GM18858 (cell line): ENCODE results near the gene VAPA.

Source experiments
- ATAC-seq: cut with Tn5 transposase; IDR thresholded peaks from one replicate; pipeline ENCODE4 v1.9.1; 2021; ENCODE audit not compliant: unreplicated experiment

The VAPA gene

DNA sequence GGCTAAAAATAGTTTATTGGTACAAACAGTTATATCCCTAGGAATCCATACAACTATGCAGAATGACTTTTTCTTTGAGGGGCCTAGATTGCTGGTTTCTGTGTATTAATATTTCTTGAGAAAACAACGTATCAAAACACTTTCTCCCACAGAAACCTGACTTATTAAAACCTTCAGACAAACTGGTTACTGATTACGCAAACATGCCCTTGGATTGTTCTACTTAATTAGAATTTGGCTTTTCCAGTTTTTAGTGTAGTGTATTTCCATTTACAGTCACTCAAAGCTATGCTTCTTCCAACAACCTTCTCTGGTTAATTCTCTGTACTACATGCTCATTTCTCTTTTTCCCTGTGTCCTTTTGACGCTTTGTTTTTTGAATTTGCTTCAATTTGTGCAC, 20.0 kb downstream of the VAPA start:
- ATAC-seq, result no peak

DNA sequence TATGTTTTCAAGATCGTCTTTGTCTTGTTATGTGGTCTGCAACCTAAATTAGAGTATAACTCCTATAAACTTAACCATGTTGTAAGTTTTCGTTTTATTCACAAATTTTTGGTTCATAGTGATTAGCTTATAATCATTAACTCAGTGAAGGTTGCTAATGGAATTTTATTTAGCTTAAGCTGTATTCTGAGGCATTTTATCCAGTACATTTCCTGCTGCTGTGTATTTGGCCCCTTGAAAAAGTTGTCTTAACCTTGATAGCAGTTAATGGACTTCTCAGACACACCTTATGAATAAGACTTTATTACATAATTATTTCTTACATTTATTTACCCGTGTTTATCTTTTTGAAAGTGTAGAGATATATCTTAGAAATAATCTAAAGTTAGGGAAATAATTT, 20.5 kb downstream of the VAPA start:
- no peak for ATAC-seq

DNA sequence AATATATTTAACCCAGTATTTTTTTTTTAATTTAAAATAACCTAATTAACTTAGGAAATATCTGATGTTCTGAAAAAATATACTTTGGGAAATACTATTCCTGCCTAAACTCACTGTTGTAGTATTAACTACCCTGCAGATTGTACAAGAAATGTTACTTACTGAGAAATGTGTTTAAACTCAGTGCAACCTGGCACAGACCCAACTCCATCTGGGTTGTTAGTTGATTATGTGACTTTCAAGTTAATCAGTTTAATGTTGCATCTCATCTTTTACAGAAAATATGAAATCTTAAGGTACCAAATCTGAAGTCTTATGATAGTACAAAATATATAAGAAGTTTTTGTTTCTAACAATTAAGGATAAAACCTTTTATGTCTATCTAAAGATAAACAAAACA, 27.3 kb downstream of the VAPA start:
- no peak for ATAC-seq

DNA sequence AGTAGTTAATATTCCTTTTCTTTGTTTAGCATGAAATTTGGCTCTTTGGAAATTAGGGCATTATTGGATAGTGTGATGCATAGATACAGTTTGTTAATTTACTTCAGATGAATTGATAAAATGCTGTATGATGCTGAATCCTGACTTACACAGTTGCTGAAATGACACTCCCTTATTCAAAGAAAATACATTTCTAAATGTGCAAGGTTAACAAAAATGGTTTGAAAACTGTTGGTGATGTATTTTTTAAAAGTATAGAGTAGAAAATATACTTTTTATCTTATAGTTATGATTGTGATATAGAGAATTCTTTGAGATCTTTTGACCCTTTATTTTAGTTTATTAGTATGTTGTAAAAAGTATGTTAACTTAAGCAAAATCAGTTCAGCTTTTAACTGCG, 27.8 kb downstream of the VAPA start:
- ATAC-seq, result no peak

DNA sequence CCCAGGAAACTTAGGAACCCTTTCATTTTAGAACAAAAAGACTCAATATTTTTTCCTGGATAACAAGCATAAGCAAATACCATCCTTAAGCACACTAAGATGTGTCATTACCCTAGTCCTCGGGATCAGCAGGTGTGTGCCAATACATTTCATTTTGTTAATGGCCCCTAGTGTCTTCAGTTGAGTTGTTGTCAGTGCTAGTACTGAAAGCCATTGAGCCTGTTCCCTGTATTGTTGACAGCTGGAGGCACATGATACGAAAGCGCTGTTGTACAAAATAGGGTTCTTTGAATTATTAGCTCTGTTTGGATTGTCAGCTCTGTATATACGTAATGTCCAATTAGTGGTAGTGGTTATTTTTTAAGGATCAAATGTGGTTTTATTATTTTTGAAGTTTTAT, 29.5 kb downstream of the VAPA start:
- ATAC-seq, result no peak

DNA sequence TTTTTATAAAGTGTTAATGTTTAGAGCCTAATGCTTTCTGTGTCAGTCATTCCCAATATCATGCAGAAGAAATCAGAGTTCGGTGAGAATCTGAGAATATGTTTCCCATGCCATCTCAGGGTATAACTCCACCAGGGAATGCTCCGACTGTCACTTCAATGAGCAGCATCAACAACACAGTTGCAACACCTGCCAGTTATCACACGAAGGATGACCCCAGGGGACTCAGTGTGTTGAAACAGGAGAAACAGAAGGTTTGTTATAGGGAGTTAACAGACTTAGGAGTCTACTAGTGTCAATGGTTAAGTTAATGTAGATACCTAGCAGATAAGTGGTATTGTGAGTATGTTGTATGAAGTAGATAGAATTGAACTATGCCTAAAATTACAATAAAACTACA, 31.0 kb downstream of the VAPA start:
- ATAC-seq, result no peak

DNA sequence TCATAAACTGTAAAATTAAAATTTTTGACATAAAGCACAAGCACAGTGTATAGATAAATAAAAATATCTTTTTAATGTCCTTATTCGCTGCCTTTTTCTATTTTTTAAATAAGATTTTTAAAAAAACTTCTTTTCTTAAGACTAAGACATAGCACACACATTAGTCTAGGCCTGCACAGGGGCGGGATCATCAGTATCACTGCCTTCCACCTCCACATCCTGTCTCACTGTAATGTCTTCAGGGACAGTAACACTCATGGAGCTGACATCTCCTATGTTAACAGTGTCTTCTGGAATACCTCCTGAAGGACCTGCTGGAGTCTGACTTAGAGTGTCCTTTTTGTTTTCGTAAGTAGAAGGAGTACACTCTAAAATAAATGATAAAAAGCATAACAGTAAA, 33.0 kb downstream of the VAPA start:
- ATAC-seq, result no peak

DNA sequence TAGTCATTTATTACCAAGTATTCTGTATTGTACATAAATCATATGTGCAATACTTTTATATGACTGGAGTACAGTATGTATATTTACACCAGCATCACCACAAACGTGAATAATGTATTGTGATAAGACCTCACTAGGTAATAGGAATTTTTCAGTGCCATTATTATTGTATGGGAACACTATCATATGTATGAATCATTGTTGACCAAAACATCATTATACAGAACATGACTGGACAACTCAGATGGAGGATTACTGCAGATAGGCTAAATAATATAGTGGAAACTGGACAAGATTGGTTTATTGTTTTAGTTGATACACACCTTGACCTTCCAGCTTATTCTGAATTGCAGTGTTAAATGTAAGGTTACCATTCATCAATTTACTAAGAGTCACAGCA, 33.4 kb downstream of the VAPA start:
- no peak for ATAC-seq

DNA sequence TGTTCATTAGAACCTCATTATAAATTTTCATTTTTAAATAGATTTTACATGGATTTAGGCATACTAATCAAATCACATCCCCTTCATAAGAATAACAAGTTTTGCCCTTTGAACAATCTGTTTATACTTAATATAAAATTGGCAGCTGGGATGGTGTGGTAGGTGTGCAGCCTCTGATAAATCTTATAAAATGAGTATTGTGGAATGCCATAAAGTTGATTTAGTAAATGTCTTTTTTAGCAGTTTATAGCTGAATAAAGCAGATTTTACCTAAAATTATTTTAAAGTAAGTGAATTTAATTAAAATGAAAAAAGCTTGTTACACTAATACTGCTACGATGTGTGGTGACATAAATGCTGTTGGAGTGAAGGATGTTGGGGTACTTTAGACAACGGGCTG, 35.5 kb downstream of the VAPA start:
- ATAC-seq, result no peak

DNA sequence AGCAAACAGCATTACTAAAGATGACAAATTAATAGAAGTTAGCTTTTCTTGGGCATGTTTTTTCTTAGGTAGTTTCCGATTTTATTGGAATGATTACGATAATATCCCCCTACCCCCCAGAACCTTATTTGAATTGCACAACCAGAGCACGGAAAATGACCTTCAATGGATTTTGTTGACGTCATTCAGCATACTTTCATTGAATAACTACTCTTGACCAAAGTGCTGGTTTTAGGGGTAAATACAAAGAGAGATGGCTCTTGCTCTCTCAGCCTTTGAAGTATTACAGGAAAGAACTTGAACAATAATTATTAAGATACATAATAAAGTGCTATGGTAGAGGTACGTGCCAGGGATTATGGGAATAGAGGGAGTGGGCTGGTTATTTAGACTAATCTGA, 36.0 kb downstream of the VAPA start:
- ATAC-seq, result no peak

DNA sequence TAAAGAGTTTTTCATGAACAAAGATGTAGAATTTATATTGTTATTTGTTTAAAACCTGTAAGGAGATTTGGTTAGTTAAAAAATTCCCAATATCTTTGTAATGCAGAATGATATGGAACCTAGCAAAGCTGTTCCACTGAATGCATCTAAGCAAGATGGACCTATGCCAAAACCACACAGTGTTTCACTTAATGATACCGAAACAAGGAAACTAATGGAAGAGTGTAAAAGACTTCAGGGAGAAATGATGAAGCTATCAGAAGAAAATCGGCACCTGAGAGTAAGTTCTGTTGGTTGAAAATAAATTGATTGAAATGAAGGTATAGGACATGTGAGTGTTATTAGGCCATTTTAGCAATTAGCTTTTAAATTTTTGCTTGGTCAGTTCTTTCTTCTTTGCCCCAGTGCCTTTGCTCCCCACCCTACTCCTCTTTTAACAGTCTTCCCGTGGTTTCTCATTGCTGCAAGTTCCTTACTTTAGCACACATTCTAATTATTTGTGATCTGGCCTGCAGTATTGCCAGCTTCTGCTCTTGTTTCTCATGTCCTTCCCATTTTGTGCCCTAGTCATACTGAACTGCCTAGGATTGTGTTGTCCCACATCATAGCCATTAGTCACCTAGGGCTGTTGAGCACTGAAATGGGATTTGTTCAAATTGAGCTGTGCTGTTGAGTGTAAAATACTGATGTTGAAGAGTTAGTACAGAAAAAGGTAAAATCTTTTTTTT, 36.6 kb downstream of the VAPA start:
- no peak for ATAC-seq

DNA sequence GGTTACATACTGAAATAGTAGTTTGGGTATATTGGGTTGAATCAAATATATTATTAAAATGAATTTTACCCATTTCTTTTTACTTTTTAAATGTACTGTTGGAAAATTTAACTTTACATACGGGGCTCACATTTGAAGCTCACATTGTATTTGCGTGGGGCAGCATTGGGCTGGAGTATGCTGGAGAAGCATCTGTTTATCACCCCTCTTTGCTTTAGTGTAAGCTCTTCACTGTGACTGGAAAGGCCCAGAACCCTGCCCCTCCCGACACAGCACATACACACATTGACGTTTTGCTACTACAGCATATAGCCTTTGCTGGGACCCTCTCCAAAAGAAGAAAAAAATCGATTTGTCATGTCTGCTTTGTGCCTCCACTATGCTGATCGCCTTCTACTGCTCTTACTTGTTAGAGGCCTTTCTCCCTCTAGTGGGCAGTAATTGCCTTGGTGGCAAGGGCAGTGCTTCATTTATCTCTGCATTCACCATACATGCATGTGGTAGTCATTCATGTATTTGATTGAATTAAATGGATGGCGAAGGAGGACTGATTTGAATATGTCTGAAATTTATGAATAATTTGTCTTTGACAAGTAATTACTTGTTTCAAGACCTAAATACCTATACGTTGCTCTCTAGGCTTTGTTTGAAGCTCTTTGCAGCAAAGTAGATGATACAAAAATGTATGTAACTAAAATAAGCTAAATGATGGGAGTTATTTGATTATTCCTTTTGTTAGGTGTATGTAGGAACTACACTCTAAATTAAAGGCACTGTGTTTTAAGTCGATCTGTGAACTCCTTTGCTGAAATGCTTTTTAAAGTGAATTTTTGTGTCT, 37.4 kb downstream of the VAPA start:
- ATAC-seq, result no peak

DNA sequence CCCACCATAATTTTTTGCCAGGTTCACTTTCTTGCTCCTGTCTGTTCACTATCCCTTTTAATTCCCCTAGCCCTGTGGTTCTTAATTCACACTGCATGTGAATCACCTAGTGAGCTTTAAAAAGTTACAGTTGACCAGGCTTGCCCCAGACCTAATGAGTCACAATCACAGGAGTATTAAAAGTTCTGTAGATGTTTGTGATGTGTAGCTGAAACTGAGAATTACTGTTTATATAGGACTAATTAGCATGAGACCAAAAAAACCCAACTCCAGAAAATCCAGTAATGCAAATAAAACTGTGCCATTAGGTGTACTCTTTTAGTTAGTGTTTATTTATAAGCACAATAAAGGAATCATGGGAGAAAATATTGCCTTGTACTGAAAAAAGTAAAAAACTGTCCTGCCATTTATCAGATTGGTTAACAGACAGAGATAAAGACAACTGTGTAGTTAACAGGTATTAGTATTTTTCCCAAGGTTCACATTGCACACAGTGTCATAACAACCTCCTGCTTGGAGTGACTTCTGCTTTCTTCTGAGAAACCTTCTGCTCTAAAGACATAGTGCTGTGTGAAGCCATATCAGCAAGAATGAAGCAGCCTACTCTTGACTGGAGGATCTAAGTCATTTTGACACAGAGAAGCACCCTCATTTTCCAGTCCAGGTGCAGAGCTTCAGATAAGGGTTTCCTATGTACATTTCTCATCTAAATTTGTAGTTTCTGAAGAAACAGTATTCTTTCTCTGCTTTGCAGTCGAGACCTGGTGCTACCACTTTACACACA, 39.0 kb downstream of the VAPA start:
- no peak for ATAC-seq

DNA sequence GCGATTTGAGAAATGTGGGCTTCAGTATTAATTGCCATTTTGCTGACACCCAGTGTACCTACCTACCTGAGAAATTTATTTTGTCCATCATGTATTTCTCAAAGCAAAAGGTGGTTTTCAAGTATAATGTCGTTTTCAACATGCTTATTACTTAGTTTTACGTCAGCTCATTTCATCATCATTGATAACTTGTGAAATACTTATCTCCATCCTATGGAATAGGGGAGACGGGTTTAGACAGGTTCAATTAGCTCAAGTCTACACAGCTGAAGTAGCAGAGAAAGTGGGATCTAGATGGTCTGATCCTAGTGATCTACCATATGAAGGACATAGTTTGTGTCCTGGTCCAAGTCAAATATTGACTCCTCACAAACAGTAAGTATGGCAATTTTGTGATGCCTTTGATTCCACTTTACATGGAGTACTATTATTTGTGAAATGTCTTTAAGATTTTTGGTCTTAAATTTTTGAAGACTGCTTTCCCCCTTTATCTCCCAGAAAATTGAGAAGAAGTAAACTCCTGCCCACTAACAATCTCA, 45.1 kb downstream of the VAPA start:
- no peak for ATAC-seq

DNA sequence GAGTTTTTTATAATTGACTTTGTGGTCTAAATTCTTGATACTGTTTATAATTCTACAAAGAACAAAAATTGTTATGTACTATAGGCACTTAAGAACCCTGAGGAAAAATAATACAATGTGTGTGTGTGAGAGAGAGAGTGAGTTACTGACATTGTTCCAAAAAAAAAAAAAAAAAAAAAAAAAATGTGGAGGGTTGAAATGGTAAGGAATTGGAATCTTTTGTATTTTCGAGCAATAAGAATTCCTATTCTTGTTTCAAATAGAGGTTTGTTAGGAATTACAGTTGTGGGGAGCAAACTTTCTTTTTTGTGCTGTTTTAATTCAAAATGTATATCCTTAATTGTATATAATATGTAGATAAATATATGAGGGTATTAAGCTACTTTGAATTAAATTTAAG, 45.7 kb downstream of the VAPA start:
- ATAC-seq, result no peak

DNA sequence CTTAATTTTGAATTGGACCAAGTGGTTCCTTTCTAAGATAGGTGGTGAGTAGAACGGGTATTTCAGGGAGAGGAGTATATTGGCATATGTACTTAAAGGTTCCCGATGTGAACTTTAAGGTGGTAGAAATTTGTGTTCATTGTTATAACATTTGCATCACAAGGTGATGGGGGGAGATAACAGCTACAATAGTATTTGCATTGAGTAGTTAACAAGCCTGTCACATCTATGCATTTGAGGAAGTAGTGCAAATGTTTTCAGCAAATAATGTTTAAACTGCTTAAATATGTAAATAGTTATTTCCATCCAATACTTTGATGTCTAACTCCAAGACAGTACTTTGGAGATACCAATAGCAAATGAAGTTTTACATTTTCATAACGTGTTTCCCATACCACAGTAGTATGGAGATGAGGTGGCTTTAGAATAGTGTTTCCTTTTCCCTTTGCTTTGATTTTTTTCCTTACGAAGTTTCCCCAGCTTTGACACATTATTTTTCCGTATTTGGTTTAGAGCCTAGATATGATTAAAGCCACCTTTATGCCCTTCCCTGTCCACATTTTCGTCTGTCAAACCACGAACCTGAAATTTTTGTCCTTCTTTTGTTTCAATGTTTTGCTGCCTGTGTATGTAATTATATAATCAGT, 46.6 kb downstream of the VAPA start:
- ATAC-seq, result no peak

DNA sequence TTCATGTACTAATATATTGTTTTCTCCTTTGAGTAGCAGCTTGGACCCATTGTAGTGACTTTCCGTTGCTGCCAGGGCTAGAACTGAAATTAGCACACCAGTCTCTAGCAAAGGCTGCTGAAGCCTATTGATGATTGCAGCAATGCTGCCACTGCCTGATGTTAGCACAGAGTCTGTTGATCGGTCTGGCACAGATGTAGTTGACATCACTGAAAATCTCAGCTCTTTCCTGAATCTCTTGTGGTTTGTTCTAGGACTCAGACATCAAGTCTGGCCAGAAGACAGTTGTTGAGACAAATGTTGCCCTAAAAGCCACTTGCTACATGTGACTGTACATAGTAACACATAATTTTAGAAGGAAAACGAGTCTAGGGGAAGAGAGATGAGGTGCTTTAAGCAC, 47.2 kb downstream of the VAPA start:
- ATAC-seq, result no peak

DNA sequence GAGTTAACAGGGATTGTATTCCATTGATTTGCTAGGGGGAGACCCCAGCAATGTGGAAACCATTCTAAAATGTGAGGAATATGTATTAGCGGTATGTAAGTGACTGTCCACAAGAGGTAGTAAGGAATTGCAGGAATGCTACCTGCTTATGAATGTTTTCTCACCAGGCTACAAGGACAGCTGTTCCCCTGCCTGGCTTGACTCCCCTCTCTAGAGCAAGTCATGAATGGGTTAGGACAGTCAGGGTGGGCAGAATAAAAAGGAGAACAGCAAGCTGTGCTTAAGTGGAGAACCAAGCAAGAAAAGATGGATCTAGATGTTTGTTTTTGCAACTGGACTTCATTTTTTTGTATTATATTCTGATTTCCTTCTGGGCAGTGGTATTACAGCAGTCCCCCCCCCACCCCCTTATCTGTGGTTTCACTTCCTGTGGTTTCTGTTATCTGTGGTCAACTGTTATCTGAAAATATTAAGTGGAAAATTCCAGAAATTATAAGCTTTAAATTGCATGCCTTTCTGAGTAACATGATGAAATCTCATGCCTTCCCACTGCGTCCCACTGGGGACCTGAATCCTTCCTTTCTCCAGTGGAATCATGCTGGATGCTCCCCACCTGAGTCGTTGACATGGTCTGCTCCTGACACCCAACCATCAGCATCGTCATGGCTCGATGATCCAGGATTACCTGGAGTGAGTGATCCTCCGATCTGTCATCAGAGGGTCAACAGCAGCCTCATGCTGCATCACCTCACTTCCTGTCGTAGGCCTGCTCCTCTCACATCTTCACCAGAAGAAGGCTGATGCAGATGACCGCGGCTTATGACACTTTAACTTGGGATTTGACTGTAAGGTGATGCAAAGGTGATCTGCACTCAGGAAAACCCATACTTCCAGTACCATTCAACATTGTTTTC, 52.2 kb downstream of the VAPA start:
- no peak for ATAC-seq

DNA sequence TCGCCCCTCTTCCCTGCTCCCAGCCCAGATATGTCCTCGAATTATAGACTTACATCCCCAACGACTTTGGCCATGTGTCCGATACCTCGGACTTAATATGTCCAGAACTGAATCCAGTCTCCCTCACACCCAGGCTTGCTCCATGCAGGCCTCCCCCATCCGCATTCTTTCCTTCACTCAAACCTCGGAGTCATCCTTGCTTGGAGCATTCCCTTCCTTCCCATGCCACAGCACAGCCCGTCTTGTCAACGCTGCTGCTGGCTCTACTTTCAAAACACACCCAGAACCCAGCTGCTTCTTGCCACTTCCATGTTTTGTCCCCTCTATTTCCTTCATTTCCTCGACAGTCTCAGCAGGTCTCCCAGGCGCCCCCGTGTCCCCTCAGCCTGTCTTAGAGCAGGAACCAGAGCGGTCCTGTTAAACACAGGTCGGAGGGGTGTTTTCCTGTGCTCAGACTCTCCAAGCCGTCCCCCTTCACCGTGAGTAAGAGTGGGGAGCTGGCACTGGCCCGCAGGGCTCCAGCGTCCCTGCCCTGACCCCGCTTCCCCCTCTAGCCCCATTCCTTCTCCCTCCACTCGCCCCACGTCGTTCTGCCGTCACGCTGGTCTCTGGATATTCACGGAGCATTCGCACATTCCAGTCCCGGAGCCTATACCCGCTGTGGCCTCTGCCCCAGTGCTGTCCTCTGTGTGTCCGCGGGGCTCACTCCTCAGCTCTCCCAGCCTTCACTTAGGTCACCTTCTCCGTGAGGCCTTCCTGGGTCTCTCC, 54.4 kb downstream of the VAPA start:
- no peak for ATAC-seq
